GM21717 (cell line): Measurements from ENCODE around the gene SLC30A7.
"Not testable (repeated sequence)": the region's sequence is repeated elsewhere in the genome, so short reads cannot be mapped to it uniquely, and the experiment has no call there.

Experiments used
- ATAC-seq: cut with Tn5 transposase; IDR thresholded peaks from one replicate; pipeline ENCODE4 v1.9.1; 2021; ENCODE audit warnings: mild to moderate bottlenecking, moderate library complexity; ENCODE audit not compliant: unreplicated experiment

Gene SLC30A7, protein sequence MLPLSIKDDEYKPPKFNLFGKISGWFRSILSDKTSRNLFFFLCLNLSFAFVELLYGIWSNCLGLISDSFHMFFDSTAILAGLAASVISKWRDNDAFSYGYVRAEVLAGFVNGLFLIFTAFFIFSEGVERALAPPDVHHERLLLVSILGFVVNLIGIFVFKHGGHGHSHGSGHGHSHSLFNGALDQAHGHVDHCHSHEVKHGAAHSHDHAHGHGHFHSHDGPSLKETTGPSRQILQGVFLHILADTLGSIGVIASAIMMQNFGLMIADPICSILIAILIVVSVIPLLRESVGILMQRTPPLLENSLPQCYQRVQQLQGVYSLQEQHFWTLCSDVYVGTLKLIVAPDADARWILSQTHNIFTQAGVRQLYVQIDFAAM

GRCh38 chr1:100895540-100896480, at the start of gene SLC30A7:
TSS of gene SLC30A7 (plus strand) at chr1:100896090. CDS start at chr1:100896263, 173 bp downstream.
- peak; percentile 81 for ATAC-seq

DNA sequence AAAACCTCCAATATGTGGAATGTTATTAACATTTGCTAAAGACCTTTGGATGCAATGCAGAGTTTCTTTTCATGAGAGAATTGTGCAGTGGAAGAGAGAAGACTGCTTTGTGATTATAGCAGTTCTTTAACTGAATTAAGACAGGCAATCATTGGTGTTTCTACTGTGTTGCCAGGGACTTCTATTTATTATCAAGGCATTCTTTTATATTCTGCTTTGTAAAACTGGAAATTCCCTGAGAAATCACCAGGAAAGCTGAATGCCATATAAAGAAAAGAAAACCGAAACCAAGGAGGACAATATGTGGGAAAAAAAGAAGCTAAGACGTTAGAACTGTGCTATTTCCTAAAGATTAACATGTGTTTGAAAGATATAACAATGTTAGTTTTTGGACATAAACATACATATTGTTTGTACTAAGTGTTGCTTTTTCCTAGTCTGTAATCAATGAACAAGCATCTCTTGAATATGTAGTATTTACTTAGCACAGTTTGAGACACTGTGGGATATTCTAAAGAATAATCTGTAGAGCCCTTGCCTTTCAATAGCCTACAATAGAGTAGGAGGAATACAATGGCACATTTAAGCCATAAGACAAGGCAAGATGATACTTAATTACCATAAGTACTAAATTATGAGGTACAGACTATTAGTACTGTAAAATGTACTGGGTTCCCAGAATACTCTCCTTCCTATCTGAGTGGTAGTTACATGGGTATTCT, 48.4 kb upstream of the SLC30A7 start:
- ATAC-seq: no peak

DNA sequence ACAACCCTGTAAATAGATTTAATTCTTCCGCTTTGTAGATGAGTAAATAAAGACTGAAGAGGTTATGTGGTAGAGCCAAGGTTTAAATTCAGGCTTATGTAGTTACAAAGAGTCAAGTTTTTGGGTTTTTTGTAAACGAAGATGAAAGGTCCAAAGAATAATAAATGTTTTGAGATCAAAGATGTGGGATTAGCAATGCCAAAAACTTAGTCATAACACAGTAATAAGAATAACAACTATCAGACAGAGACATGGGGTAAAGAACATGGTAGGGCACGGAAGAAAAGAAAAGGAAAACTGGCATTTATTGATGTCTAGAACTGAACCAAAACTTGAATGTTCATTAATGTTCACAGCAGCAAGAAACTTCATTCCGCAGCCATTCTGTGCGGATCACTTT, 44.2 kb upstream of the SLC30A7 start:
- no peak for ATAC-seq

DNA sequence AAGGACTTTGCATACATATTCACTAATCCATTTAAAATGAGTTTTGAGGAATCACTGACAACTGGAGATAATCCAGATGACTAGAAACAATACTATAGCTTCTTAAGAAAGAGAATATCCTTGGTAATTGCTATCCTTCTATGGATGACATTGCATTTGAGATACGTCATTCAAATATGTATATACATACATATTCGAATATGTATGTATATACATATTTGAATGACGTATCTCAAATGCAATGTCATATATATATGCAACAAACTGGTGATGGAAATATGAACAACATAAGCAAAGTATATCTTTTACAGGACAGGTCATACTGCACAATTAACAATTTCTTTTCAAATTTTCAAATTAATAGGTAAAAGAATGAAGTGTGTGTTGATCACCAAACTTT, 42.9 kb upstream of the SLC30A7 start:
- no peak for ATAC-seq

- ATAC-seq: not testable (repeated sequence)
Observed at GRCh38 chr1:100855116-100855515, 40.8 kb upstream of the SLC30A7 start.

GRCh38 chr1:100860397-100860991, 35.4 kb upstream of the SLC30A7 start:
- no peak for ATAC-seq

- ATAC-seq: no peak
Observed at GRCh38 chr1:100861379-100861778, 34.5 kb upstream of the SLC30A7 start.

GRCh38 chr1:100862591-100862990, 33.3 kb upstream of the SLC30A7 start:
- no peak for ATAC-seq

DNA sequence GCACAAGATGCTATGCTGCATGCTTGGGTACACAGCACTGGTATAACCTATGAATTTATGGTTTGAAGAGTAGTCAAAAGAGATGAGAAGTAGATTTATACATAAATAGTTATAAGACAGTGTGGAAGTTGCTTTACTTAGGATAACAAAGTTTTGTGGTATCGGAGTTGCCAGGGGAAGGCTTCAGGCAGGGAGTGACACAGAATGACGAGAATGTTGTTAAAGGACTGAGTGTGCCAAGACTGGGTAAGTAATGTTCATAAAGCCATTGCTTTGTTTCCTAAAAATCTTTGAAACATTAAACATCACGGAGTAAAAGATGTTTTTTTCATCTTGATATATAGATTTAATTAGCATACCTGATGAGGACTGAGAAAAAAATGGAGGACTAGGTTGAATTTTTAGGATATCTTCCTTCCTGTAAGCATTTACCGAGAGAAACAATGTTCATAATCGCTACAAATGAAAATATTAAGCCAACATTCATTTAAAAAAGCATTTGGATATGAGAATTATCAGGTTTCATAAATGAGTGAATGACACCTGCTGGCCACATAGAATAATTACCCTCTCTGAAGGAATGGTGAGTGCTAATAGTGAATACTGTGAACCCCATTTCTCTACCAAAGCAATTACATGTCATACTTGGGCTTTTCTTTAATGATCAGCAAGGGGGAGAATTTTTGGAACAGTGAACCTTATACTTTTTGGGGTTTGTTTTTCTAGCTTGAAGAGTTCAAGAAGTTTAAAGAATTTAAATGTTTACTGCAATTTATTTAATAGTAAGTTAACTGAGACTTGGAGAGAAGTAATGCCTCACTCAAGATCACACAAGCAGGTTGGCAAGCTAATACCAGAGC, 29.6 kb upstream of the SLC30A7 start:
- no peak for ATAC-seq

- ATAC-seq: no peak
Observed at GRCh38 chr1:100866901-100867206, 29.0 kb upstream of the SLC30A7 start.

- no peak for ATAC-seq
Observed at GRCh38 chr1:100868364-100868995, 27.4 kb upstream of the SLC30A7 start.

- ATAC-seq: peak; percentile 53
Observed at GRCh38 chr1:100869996-100870395, 25.9 kb upstream of the SLC30A7 start.

GRCh38 chr1:100874433-100874832, 21.5 kb upstream of the SLC30A7 start:
- no peak for ATAC-seq

- no peak for ATAC-seq
Observed at GRCh38 chr1:100875228-100875627, 20.7 kb upstream of the SLC30A7 start.

GRCh38 chr1:100876291-100876690, 19.6 kb upstream of the SLC30A7 start:
- no peak for ATAC-seq

DNA sequence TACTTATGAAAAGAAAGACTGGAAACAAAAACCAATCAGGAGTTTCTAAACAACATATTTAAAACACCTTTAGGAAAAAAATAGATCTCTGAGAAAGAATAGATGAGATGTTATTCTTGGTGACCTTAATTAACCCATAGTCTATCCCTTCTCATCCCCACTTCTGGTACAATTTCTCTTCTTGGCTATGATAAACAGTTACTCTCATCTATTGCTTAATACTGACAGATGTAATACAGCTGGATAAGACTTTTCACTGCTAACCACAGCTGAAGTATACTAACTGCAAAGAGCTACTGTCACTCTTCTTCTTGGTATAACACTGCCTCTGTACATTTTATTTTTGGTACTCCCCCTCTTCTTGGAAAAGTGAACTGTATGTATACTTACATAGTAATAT, 16.5 kb upstream of the SLC30A7 start:
- ATAC-seq: no peak

- ATAC-seq: no peak
Observed at GRCh38 chr1:100881687-100882086, 14.2 kb upstream of the SLC30A7 start.

GRCh38 chr1:100882698-100883097, 13.2 kb upstream of the SLC30A7 start:
- ATAC-seq: no peak

DNA sequence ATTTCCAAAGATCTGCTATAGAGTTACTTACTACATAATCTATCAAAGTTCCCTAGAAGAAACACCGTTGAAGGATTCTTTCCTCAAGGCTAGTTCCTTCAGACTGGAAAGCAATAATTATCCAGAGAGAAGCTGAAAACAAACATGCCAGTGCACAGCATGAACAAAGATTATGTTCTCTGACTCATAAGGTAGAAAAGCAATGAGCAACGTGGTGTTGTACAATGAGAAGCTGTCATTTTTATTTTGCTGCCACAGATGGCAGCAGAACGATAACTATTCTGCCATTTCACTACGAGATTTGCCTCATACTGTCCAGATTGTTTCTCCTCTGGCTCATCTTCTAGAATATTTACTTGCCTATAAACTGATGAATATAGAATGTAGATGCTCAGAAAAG, 11.9 kb upstream of the SLC30A7 start:
- ATAC-seq: no peak

- not testable (repeated sequence) for ATAC-seq
Observed at GRCh38 chr1:100889007-100889406, 6.9 kb upstream of the SLC30A7 start.
